GM10248 (cell line): Measurements from ENCODE around the gene IRGQ.
"Not testable (repeated sequence)": the region's sequence is repeated elsewhere in the genome, so short reads cannot be mapped to it uniquely, and the experiment has no call there.

Experiments
- CTCF ChIA-PET: fragments of 300-600 bp; sonication (Branson Sonifier 250); formaldehyde crosslinking; extraction: SDS; loops from one replicate; lab custom pipeline; 2021; ENCODE audit warnings: antibody characterized with exemption; lab: Yijun Ruan, JAX
- POLR2A ChIA-PET: fragments of 350-650 bp; sonication (Branson Sonifier 250); formaldehyde crosslinking; extraction: SDS; loops from one replicate; lab custom pipeline; 2020; ENCODE audit warnings: antibody characterized with exemption; lab: Yijun Ruan, JAX
- DNase-seq: peaks from one replicate; pipeline ENCODE4 v3.0.0; 2012; ENCODE audit errors: extremely low spot score
- TF ChIP-seq, protein P1 (sequence below): IDR thresholded peaks from 2 replicates; pipeline ENCODE4 v1.5.1; 2012; ENCODE audit warnings: mild to moderate bottlenecking, low read depth; ENCODE audit errors: extremely low read depth, missing control alignments, control extremely low read depth

Gene IRGQ

DNA sequence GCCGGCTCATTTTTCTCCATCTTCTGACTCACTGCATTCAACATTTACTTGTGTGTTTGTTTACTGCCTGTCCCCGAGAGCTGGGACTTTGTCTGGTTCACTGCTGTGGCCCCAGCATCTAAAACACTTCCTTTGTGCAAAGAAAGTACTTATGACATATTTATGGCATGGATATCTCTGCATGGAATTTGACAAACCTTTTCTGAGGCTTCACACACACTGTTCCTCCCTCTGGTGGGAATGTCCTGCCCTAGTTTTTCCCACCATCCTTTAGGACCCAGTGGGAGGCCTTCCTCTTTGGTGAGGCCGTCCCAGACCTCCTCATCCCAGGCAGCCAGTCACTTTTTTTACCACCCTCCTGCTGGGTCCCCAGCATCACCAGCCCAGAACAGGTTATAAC is 14.6 kb upstream of the IRGQ start:
- POLR2A ChIA-PET, result interaction anchor here (0.5 kb wide), 1 partner anchor 42 kb away, joined by 3 read pairs; no protein-coding TSS in a partner anchor
- CTCF ChIA-PET, result interaction anchor here (0.9 to 1.4 kb wide), 2 partner anchors 10 to 50 kb away, joined by 3 read pairs; no protein-coding TSS in a partner anchor

DNA sequence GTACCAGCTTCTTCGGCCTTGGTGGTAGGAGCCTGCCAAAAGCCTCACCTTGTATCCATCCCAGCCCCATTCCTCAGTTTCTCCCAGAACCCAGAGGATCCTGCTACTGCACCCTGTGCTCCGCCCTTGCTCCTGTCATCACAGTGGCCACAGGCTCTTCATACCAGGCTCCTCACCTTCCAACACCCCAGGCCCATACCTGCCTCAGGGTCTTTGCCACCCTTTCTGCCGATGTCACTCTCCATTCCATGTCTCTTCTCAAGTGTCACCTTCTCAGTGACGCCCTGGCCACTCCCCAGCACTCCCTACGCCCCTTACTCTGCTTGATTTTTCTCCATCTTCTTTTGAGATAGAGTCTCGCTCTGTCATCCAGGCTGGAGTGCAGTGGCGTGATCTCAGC is 13.9 kb upstream of the IRGQ start:
- TF ChIP-seq, protein P1, sequence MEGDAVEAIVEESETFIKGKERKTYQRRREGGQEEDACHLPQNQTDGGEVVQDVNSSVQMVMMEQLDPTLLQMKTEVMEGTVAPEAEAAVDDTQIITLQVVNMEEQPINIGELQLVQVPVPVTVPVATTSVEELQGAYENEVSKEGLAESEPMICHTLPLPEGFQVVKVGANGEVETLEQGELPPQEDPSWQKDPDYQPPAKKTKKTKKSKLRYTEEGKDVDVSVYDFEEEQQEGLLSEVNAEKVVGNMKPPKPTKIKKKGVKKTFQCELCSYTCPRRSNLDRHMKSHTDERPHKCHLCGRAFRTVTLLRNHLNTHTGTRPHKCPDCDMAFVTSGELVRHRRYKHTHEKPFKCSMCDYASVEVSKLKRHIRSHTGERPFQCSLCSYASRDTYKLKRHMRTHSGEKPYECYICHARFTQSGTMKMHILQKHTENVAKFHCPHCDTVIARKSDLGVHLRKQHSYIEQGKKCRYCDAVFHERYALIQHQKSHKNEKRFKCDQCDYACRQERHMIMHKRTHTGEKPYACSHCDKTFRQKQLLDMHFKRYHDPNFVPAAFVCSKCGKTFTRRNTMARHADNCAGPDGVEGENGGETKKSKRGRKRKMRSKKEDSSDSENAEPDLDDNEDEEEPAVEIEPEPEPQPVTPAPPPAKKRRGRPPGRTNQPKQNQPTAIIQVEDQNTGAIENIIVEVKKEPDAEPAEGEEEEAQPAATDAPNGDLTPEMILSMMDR, result no peak
- DNase-seq, result no peak
- CTCF ChIA-PET, result interaction anchor here (0.9 kb wide), 1 partner anchor 49 kb away, joined by 3 read pairs; no protein-coding TSS in a partner anchor
- POLR2A ChIA-PET, result no interaction called here

More for the DNA sequence above, 14.6 kb upstream of the IRGQ start:
- DNase-seq, result no peak
- TF ChIP-seq, protein P1, result no peak

DNA sequence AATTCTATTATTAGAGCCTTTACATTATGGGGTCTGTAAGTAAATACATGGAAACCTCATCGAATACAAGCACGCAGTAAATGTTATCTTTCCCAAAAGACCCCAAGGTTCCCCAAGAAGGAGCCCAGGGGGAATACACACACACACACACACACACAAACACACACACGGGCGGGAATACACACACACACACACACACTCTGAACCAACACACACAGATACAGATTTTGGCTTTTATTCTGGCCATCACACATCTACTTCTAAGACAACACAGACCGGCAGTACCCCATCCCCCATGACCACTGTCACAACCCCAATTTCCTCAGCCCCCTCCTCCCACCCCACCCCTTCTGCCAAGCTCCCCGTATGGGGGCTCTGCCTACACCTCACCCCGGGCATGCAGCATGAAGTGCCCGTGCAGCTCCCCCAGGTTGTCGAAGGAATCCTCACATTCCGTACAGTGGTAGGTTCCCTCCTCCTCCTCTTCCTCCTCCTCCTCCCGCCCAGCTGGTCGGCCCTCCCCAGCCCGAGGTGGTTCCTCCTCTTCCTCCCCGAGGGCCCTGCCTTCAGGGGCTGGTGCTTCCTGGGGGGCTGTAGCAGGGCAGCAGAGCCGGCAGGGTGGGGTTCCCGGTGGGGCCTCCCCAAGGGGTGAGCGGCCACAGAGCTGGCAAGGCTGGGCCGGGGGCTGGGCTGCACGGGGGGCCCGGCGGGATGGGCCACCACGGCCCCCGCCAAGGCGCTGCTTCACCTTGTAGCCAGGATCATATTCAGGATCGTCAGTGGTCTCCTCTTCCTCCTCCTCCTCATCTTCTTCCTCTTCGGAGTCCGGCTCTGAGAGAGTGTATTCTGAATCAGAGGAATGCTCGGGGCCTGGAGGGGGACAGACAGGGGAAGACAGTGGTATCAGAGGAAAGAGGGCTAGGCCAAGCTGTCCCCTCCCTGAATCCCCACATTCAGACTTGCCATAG is 11.6 kb upstream of the IRGQ start:
- DNase-seq, result no peak
- POLR2A ChIA-PET, result interaction anchor here (0.6 to 1.3 kb wide), 3 partner anchors 11 to 144 kb away, joined by 3 to 7 read pairs (median 5); partner anchors contain the start of genes IRGQ and ZNF576
- CTCF ChIA-PET, result interaction anchor here (1.6 to 3.0 kb wide), 2 partner anchors 13 to 161 kb away, joined by 4 to 8 read pairs; no protein-coding TSS in a partner anchor
- TF ChIP-seq, protein P1, result no peak

DNA sequence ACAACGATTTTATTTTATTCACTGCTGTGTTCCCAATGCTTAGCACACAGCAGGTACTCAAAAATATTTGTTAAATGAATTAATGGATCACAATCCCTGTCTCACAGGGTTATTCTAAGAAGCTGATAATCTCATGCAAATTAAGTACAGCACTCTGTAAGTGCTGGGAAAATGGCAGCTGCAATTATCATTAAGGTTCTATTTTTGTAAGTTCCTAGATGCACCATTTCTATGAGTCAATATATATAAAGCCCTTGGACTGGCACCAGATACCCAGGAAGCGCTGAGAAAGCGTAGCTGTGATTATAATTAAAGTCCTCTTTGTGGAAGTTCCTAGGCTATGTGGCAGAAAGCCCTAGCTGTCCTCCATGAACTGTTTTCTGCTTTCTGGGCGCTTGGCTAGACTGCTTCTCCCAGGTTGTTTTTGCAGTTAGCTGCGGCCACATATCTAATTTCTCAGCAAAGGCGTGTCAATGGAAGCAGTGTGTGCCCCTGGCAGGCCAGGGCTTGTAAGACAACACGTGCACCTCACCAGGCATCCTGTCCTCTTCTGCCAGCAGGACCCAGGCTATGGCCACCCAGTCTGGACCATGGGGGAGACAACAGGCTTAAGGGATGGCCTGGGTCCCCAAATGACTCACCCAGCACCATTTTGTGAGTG is 10.8 kb upstream of the IRGQ start:
- TF ChIP-seq, protein P1, result no peak
- no peak for DNase-seq
- CTCF ChIA-PET, result interaction anchor here (1.1 to 3.0 kb wide), 4 partner anchors 10 to 160 kb away, joined by 4 to 8 read pairs (median 4); partner anchors contain the start of gene ZNF576
- POLR2A ChIA-PET, result interaction anchor here (1.1 to 1.3 kb wide), 2 partner anchors 10 to 143 kb away, joined by 3 to 7 read pairs; partner anchors contain the start of genes IRGQ and ZNF576

DNA sequence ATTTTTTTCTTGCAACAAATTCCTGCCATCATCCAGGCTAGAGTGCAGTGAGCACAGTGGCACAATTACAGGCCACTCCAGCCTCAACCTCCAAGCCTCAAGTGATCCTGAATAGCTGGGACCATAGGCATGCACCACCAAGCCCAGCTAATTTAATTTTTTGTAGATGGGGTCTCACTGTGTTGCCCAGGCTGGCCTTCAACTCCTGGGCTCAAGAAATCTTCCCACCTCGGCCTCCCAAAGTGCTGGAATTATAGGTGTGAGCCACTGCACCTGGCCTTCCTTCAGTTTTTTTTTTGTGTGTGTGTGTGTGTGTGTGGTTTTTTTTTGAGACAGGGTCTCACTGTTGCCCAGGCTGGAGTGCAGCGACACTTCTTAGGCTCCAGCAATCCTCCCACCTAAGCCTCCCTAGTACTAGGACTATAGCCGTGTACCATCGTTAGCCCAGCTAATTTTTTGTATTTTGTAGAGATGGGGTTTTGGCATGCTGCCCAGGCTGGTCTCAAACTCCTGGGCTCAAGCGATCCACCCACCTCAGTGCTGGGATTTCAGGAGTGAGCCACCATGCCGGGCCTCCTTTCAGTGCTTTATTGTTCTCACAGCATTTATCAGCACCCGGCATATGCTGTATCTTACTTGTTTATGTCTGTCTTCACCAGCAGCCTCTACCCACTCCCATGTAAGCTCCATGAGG is 10.1 kb upstream of the IRGQ start:
- DNase-seq, result no peak
- TF ChIP-seq, protein P1, result no peak
- ChIA-PET CTCF (interaction anchor here (1.1 to 3.0 kb wide), 4 partner anchors 9 to 159 kb away, joined by 4 to 8 read pairs (median 4); partner anchors contain the start of gene ZNF576), POLR2A (interaction anchor here (0.7 to 1.1 kb wide), 3 partner anchors 10 to 1472 kb away, joined by 3 to 7 read pairs (median 6); partner anchors contain the start of genes IRGQ and ZNF576)

DNA sequence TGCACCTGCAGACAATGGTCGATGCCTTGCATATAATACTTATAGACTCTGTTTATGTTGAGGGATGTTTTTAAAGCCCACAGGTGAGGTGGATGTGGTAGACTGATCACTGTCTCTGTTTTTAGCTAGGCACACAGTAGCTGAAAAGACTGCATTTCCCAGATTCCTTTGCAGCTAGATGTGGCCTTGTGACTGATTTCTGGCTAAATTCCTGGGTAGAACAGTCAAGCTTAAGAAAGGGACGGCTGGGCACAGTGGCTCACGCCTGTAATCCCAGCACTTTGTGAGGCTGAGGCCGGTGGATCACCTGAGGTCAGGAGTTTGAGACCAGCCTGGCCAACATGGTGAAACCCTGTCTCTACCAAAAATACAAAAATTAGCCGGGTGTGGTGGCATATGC is 4.4 kb upstream of the IRGQ start:
- DNase-seq, POLR2A ChIA-PET: not testable (repeated sequence)
- CTCF ChIA-PET, result interaction anchor here (0.9 to 1.8 kb wide), 5 partner anchors 11 to 168 kb away, joined by 3 to 6 read pairs (median 3); partner anchors contain the start of gene SRRM5
